ENCODE measurements around the gene VEGFC.

VEGFC gene

GRCh38 chr4:176838601-176839433, 46.1 kb upstream of the VEGFC start:
- Histone ChIP-seq H3K27ac (ENCODE audit: poor library complexity, severe bottlenecking) (peak overlapping the region; percentile 91), H3K4me1 (ENCODE audit: insufficient read depth, poor library complexity, severe bottlenecking) (peaks cover 51% of the 10 kb centered on the region), H3K4me3 (ENCODE audit: severe bottlenecking) (no peak overlapping the region), H3K27me3 (ENCODE audit: insufficient read depth, poor library complexity, severe bottlenecking) (no peaks in the 10 kb centered on the region), H3K36me3 (ENCODE audit: low read depth) (no peaks in the 10 kb centered on the region), H3K9me3 (ENCODE audit: severe bottlenecking) (no peaks in the 10 kb centered on the region)
- ATAC-seq (ENCODE audit: low read depth) (peak; percentile 71), DNase-seq (ENCODE audit: low spot score) (no peak)
- no peak for TF ChIP-seq CTCF (IDR thresholded peaks at IDR 0.05; ENCODE audit: poor library complexity, severe bottlenecking)

- Histone ChIP-seq H3K27ac (ENCODE audit: poor library complexity, severe bottlenecking) (peak overlapping the region; percentile 91), H3K27me3 (ENCODE audit: insufficient read depth, poor library complexity, severe bottlenecking) (no peaks in the 10 kb centered on the region), H3K9me3 (ENCODE audit: severe bottlenecking) (no peaks in the 10 kb centered on the region), H3K4me1 (ENCODE audit: insufficient read depth, poor library complexity, severe bottlenecking) (peaks cover 48% of the 10 kb centered on the region), H3K36me3 (ENCODE audit: low read depth) (no peaks in the 10 kb centered on the region), H3K4me3 (ENCODE audit: severe bottlenecking) (no peak overlapping the region)
- no peak for ATAC-seq (ENCODE audit: low read depth)
- TF ChIP-seq CTCF (IDR thresholded peaks at IDR 0.05; ENCODE audit: poor library complexity, severe bottlenecking): no peak
- no peak for DNase-seq (ENCODE audit: low spot score)
Observed at GRCh38 chr4:176837169-176837895, 44.6 kb upstream of the VEGFC start.

GRCh38 chr4:176834531-176834930, 41.8 kb upstream of the VEGFC start:
- Histone ChIP-seq H3K4me3 (ENCODE audit: severe bottlenecking) (no peak overlapping the region), H3K27me3 (ENCODE audit: insufficient read depth, poor library complexity, severe bottlenecking) (no peaks in the 10 kb centered on the region), H3K4me1 (ENCODE audit: insufficient read depth, poor library complexity, severe bottlenecking) (peaks cover 24% of the 10 kb centered on the region), H3K27ac (ENCODE audit: poor library complexity, severe bottlenecking) (no peak overlapping the region), H3K9me3 (ENCODE audit: severe bottlenecking) (no peaks in the 10 kb centered on the region), H3K36me3 (ENCODE audit: low read depth) (no peaks in the 10 kb centered on the region)
- ATAC-seq (ENCODE audit: low read depth) (no peak), DNase-seq (ENCODE audit: low spot score) (no peak)
- no peak for TF ChIP-seq CTCF (IDR thresholded peaks at IDR 0.05; ENCODE audit: poor library complexity, severe bottlenecking)

GRCh38 chr4:176833400-176834175, 40.9 kb upstream of the VEGFC start:
- DNase-seq (ENCODE audit: low spot score) (no peak), ATAC-seq (ENCODE audit: low read depth) (no peak)
- Histone ChIP-seq H3K27ac (ENCODE audit: poor library complexity, severe bottlenecking) (no peak overlapping the region), H3K4me3 (ENCODE audit: severe bottlenecking) (no peak overlapping the region), H3K36me3 (ENCODE audit: low read depth) (no peaks in the 10 kb centered on the region), H3K9me3 (ENCODE audit: severe bottlenecking) (no peaks in the 10 kb centered on the region), H3K27me3 (ENCODE audit: insufficient read depth, poor library complexity, severe bottlenecking) (no peaks in the 10 kb centered on the region), H3K4me1 (ENCODE audit: insufficient read depth, poor library complexity, severe bottlenecking) (peaks cover 15% of the 10 kb centered on the region)
- TF ChIP-seq CTCF (IDR thresholded peaks at IDR 0.05; ENCODE audit: poor library complexity, severe bottlenecking): no peak

Measured in RWPE2 (cell line).